GM18526 (cell line): ENCODE results near the gene EFCAB13.

Experiments used
- POLR2A ChIP-seq: IDR thresholded peaks from 3 replicates; pipeline ENCODE4 v1.6.1; 2011; ENCODE audit not compliant: insufficient read length; ENCODE audit errors: extremely low read depth

The EFCAB13 gene

GRCh38 chr17:47352848-47353247, 29.1 kb downstream of the EFCAB13 start:
- TF ChIP-seq POLR2A = no peak

- TF ChIP-seq POLR2A = no peak
These were observed 34.9 kb downstream of the EFCAB13 start for GRCh38 chr17:47358652-47359051.

- TF ChIP-seq POLR2A = no peak
These were observed 39.4 kb downstream of the EFCAB13 start for GRCh38 chr17:47363171-47363570.

DNA sequence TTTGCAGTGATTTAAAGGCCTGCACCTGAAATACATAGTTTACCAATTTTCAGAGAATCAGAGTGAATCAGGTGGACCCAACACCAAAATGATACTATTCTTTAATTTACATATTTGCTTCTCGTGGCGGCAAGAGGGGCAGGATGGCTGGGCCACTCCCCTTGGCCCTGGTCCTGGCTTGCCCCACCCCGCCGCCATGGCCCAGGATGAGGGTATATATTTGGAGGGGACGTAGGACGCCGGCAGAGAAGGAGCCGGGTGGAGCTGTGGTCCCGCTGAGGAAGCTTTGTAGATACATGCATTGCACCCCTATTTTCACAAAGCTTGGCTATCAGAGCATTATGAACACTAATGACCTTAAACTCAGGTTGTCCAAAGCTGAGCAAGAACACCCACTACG, 43.5 kb downstream of the EFCAB13 start:
- TF ChIP-seq POLR2A = no peak

GRCh38 chr17:47368262-47368661, 44.5 kb downstream of the EFCAB13 start:
- TF ChIP-seq POLR2A = no peak

DNA sequence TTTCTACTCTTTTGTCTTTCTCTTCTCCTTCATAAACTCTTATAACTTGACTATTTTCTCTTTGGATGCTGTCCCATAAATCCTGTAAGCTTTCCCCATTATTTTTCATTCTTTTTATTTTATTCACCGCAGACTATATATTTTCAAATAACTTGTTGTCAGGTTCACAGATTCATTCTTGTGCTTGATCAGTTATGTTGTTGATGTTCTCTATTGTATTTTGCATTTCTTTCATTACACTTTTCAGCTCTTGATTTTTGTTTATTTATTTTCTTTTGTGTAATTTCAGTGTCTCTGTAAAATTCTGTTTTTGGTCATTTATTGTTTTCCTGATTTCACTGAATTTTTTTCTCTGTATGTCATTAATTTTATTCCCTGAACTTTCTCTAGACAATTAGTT, 49.2 kb downstream of the EFCAB13 start:
- no peak for TF ChIP-seq POLR2A

GRCh38 chr17:47376247-47376646, 52.5 kb downstream of the EFCAB13 start:
- no peak for TF ChIP-seq POLR2A

- no peak for TF ChIP-seq POLR2A
These were observed 65.1 kb downstream of the EFCAB13 start for GRCh38 chr17:47388825-47389224.

DNA sequence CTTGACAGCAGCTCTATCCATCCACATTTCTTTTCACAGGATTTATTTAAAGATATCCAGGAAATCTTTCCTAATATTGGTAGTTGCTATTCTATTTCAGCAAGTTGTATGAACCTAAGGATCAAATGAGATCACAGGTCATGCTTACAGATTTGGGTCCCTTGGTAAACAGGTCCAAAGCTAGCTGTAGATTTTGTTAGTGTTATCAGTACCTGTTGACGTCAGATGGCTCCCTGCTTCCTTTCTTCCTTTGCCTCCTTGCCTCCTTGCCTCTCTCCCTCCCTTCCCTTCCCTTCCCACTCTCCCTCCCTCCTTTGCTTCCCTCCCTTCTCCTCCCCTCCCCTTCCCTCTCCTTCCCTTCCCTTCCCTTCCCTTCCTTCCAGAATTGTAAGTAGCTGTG, 76.6 kb downstream of the EFCAB13 start:
- no peak for TF ChIP-seq POLR2A

GRCh38 chr17:47401100-47401499, 77.3 kb downstream of the EFCAB13 start:
- no peak for TF ChIP-seq POLR2A

- TF ChIP-seq POLR2A = no peak
These were observed 80.3 kb downstream of the EFCAB13 start for GRCh38 chr17:47404006-47404405.

- TF ChIP-seq POLR2A = no peak
These were observed 81.1 kb downstream of the EFCAB13 start for GRCh38 chr17:47404875-47405274.

DNA sequence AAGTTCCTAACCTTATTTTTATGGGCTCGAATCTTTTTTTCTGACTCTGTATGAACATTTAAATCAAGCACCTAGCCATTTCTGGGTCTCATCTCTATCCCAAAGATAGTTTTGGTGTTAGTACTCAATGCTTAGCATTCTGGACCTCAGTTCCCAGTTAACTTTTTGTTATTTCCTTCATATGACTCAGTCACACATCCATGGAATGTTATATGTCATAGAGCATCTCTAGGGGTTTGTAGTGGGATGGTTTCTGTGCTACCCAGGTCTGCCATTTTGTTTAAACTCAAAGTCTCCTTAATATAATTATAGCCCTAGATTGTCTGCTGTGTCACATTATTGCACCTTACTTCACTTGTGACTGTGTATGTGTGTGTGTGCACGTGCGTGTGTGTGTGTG, 90.1 kb downstream of the EFCAB13 start:
- no peak for TF ChIP-seq POLR2A

DNA sequence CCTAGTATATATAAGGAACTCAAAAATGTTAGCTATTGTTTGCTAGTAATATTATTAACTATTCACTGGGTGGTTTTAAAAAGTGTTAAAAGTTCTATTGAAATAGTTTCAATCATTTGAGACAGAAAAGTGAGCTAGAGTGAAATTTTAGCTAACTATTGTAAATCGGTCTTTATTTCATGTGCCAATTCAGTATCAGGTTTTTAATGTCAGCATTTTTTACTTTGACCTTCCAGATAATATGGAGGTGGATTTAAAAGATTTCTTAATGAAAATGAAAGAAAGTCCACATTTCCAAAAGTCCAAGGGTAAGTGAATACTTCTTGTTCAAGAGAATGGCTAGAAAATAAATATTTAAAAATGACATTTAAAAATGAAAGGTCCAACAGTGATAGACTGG, 90.9 kb downstream of the EFCAB13 start:
- TF ChIP-seq POLR2A = no peak

GRCh38 chr17:47423406-47424295, 99.9 kb downstream of the EFCAB13 start:
- no peak for TF ChIP-seq POLR2A

DNA sequence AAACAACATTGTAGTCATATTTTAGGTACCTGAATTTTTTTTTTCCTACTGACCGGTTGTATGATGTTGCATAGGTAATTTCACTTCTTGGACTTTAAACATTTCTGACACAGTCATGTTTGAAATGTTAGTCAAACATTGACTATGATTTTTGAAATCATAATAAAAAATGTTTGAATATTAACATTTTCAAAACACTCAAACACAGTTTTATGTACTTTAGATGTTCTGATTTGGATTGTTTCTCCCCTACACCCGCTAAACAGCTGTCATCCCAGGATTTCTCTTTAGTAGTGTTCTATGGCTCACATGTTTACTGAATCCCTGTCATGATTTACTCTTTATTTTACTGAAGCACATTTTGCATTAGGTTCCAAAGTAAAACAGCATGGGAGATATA, 104.2 kb downstream of the EFCAB13 start:
- TF ChIP-seq POLR2A = no peak

DNA sequence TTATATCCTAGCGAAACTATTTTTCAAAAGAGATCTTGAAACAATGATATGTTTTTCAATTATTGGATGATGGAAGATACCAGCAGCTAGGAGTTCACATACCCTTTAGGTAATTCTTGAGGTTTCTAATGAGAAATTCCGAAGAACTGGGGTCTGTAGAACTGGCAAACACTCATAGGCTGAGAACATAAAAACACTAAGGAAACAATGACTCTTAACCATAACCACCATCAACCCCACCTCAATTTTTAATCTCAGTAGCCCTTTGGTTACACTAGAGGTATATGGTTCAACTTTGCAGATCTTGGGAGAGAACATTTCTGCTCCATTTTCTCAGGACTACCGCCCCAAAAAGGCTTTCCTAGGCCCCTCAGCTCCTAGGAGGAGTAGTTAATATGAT, 141.4 kb downstream of the EFCAB13 start:
- no peak for TF ChIP-seq POLR2A
